OCI-LY3 (cell line): ENCODE data around the gene PIGS.

Experiments used
- H2AFZ ChIP-seq: fragments of 200-600, 300-600 bp; shearing (Covaris generic); 2 replicates; pipeline ENCODE4 v1.6.0; 2014; ENCODE audit warnings: antibody characterized with exemption, low read depth, low read length
- H3K27ac ChIP-seq: fragments of 200-600, 300-600 bp; sonication (generic); 2 replicates; pipeline ENCODE4 v1.5.1; 2014; ENCODE audit warnings: mild to moderate bottlenecking, low read length, moderate library complexity, mixed read lengths
- H3K27me3 ChIP-seq: fragments of 200-600, 300-600 bp; sonication (generic); 2 replicates; pipeline ENCODE4 v1.6.1; 2014; ENCODE audit warnings: low read depth, low read length, mixed read lengths
- H3K36me3 ChIP-seq: fragments of 200-600, 300-600 bp; sonication (generic); replicated peaks from 2 replicates; pipeline ENCODE3; 2014; ENCODE audit warnings: low read depth, low read length, mixed read lengths
- H3K4me1 ChIP-seq: fragments of 300-600, 200-600 bp; sonication (generic); 2 replicates; pipeline ENCODE4 v1.6.1; 2014; ENCODE audit warnings: low read length, mixed read lengths
- H3K4me2 ChIP-seq: fragments of 200-600, 300-600 bp; sonication (generic); 2 replicates; pipeline ENCODE4 v1.6.1; 2014; ENCODE audit warnings: low read length, mixed read lengths
- H3K4me3 ChIP-seq: fragments of 300-600, 200-600 bp; sonication (generic); 2 replicates; pipeline ENCODE4 v1.5.1; 2014; ENCODE audit warnings: antibody characterized with exemption, mild to moderate bottlenecking, low read length, moderate library complexity
- H3K79me2 ChIP-seq: fragments of 300-600, 200-600 bp; shearing (Covaris generic); 2 replicates; pipeline ENCODE4 v1.6.1; 2014; ENCODE audit warnings: mild to moderate bottlenecking, low read length, mixed read lengths
- H3K9ac ChIP-seq: fragments of 300-600, 200-600 bp; shearing (Covaris generic); 2 replicates; pipeline ENCODE4 v1.6.0; 2014; ENCODE audit warnings: mild to moderate bottlenecking, low read length, moderate library complexity
- H3K9me3 ChIP-seq: fragments of 200-600, 300-600 bp; shearing (Covaris generic); 2 replicates; pipeline ENCODE4 v1.6.1; 2014; ENCODE audit warnings: low read length, mixed read lengths; ENCODE audit not compliant: insufficient read depth
- H4K20me1 ChIP-seq: fragments of 200-600, 300-600 bp; sonication (generic); 2 replicates; pipeline ENCODE4 v1.6.1; 2016; ENCODE audit warnings: low read length, mixed read lengths; ENCODE audit not compliant: insufficient read depth
- EZH2phosphoT487 ChIP-seq: fragments of 200-600 bp; shearing (Covaris generic); IDR thresholded peaks from 2 replicates; pipeline ENCODE4 v1.6.1; 2018; ENCODE audit warnings: antibody characterized with exemption, mixed run types, low read depth
- TF ChIP-seq, protein P1 (sequence below): fragments of 200-600, 300-600 bp; sonication (generic); IDR thresholded peaks from 2 replicates; pipeline ENCODE4 v1.5.1; 2014; ENCODE audit warnings: antibody characterized with exemption, low read length, low read depth

Gene PIGS

GRCh38 chr17:28528327-28529012, 42.9 kb downstream of the PIGS start:
- TF ChIP-seq, protein P1, sequence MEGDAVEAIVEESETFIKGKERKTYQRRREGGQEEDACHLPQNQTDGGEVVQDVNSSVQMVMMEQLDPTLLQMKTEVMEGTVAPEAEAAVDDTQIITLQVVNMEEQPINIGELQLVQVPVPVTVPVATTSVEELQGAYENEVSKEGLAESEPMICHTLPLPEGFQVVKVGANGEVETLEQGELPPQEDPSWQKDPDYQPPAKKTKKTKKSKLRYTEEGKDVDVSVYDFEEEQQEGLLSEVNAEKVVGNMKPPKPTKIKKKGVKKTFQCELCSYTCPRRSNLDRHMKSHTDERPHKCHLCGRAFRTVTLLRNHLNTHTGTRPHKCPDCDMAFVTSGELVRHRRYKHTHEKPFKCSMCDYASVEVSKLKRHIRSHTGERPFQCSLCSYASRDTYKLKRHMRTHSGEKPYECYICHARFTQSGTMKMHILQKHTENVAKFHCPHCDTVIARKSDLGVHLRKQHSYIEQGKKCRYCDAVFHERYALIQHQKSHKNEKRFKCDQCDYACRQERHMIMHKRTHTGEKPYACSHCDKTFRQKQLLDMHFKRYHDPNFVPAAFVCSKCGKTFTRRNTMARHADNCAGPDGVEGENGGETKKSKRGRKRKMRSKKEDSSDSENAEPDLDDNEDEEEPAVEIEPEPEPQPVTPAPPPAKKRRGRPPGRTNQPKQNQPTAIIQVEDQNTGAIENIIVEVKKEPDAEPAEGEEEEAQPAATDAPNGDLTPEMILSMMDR = no peak
- TF ChIP-seq EZH2phosphoT487 = no peak
- Histone ChIP-seq H3K4me1 (peaks cover 8% of the 10 kb centered on the region), H2AFZ (no peak overlapping the region), H3K27me3 (peaks cover 5% of the 10 kb centered on the region; the same call in 1 of the 2 replicates), H3K27ac (no peak overlapping the region), H3K79me2 (no peaks in the 10 kb centered on the region), H4K20me1 (no peaks in the 10 kb centered on the region), H3K36me3 (no peaks in the 10 kb centered on the region), H3K4me3 (no peak overlapping the region), H3K9me3 (no peaks in the 10 kb centered on the region), H3K4me2 (no peak overlapping the region), H3K9ac (no peak overlapping the region)

DNA sequence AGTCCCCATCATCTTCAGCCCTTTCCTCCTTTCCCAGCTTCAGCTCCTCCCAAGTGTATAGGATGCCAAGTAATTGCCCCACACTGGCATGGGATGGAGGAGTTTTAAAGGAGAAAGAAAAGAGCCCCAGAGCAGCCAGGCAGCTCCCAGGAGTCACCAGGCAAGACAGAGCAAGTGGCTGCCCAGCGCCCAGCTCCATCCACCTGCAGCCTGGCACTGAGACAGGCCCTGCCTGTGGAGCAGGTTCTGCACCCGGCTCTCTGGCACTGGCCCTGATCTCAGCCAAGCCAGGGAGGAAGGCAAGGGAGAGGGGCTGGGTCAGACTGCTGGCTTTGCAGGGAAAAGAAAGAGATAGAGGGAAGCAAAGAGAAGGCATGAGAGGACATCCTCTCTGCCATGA, 43.5 kb downstream of the PIGS start:
- Histone ChIP-seq H3K27me3 (peaks cover 5% of the 10 kb centered on the region; the same call in 1 of the 2 replicates), H3K36me3 (no peaks in the 10 kb centered on the region), H3K27ac (no peak overlapping the region), H3K4me1 (peaks cover 8% of the 10 kb centered on the region), H3K79me2 (no peaks in the 10 kb centered on the region), H2AFZ (no peak overlapping the region), H4K20me1 (no peaks in the 10 kb centered on the region), H3K4me2 (no peak overlapping the region), H3K9ac (no peak overlapping the region), H3K4me3 (no peak overlapping the region), H3K9me3 (no peaks in the 10 kb centered on the region)
- TF ChIP-seq, protein P1 = no peak
- no peak for TF ChIP-seq EZH2phosphoT487

DNA sequence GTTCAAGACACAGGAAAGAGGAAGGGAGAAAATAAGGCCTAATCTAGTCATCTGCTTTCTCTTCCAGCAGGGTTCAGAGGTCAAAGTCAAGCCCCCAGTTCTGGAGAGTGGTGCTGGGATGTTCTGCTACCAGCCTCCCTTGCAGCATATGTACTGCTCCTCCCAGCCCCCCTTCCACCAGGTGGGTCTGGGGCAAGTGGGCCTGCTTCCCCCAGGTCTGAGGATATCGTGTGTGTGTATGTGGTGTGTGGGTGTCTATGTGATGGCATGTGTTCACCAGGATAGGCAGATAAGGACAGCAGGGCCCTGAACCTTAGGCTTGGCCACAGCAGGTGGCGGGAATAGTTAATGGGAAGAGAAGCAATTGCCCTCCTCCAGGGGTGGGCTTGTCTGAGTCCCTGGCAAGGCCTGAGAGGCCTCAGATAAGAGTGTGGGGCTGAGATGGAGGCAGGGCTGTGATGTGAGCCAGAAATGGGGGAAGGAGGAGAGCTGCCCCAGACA, 44.1 kb downstream of the PIGS start:
- no peak overlapping the region for H2AFZ ChIP-seq
- H3K27ac ChIP-seq = no peak overlapping the region
- H3K79me2 ChIP-seq = no peaks in the 10 kb centered on the region
- no peak for TF ChIP-seq EZH2phosphoT487
- TF ChIP-seq, protein P1 = no peak
- peaks cover 8% of the 10 kb centered on the region for H3K4me1 ChIP-seq
- H3K36me3 ChIP-seq = no peaks in the 10 kb centered on the region
- H4K20me1 ChIP-seq = no peaks in the 10 kb centered on the region
- H3K9me3 ChIP-seq = no peaks in the 10 kb centered on the region
- no peak overlapping the region for H3K4me3 ChIP-seq
- no peak overlapping the region for H3K4me2 ChIP-seq
- H3K27me3 ChIP-seq = peaks cover 5% of the 10 kb centered on the region; the same call in 1 of the 2 replicates
- no peak overlapping the region for H3K9ac ChIP-seq

- TF ChIP-seq EZH2phosphoT487 = no peak
- TF ChIP-seq, protein P1 = no peak
These were observed 44.9 kb downstream of the PIGS start for GRCh38 chr17:28526381-28526780.

More at GRCh38 chr17:28526381-28526780, 44.9 kb downstream of the PIGS start:
- no peak overlapping the region for H3K9ac ChIP-seq
- H3K27ac ChIP-seq = no peak overlapping the region
- no peaks in the 10 kb centered on the region for H3K36me3 ChIP-seq
- H2AFZ ChIP-seq = no peak overlapping the region
- no peaks in the 10 kb centered on the region for H4K20me1 ChIP-seq
- peaks cover 1% of the 10 kb centered on the region; the same call in 1 of the 2 replicates for H3K27me3 ChIP-seq
- H3K4me2 ChIP-seq = no peak overlapping the region
- H3K4me1 ChIP-seq = peaks cover 8% of the 10 kb centered on the region
- H3K9me3 ChIP-seq = no peaks in the 10 kb centered on the region
- no peaks in the 10 kb centered on the region for H3K79me2 ChIP-seq
- no peak overlapping the region for H3K4me3 ChIP-seq
